CD4-positive, alpha-beta T cell treated with Interleukin-4 for 4 hours (primary cell): ENCODE data around the gene CCDC158.

Experiments
- DNase-seq: peaks from one replicate; pipeline ENCODE4 v3.0.0-alpha.2; 2020

CCDC158 gene

DNA sequence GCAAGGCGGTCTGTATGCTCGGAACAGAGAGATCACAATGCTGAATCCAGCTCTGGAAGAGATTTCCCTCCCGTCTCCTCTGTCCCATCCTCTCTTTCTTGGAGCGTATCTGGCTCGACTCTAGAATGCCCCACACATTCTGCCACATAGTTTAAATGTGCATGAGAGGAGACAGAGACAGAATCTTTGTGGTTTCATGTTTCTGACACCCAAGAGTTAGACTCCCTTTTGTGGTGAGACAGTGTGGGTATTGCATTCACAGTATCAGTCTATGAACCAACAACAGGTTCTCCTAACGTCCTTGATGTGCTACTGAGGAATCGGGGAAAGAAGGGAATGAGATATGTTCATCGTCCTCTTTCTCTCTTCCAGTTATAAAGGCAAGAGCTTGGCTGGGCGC, 144.1 kb downstream of the CCDC158 start:
- no peak for DNase-seq

DNA sequence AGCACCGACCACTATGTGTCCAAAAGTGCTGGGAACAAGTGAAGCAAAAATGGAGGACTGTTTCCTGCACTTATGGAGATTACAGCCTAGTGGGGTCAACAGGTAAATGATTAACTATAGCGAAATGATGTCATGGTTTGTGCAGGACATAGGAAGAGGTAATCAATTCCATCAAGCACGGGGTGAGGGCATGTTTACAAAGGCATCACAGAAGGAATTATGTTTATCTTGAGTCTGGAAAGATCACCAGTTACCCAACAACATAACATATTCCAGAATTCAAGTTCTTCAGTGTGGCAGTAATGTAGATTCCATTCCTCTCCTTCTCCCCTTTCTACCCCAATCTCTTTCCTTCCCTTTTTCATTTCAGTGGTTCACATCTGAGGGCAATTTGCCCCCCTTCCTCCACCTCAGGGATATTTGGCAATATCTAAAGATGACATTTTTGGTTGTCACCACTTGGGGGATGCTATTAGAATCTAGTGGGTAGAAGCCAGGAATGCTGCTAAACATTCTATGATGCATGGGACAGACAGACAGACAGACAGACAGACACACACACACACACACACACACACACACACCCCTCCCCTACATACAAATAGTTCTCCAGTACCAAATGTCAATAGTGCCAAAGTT, 145.3 kb downstream of the CCDC158 start:
- DNase-seq = no peak

DNA sequence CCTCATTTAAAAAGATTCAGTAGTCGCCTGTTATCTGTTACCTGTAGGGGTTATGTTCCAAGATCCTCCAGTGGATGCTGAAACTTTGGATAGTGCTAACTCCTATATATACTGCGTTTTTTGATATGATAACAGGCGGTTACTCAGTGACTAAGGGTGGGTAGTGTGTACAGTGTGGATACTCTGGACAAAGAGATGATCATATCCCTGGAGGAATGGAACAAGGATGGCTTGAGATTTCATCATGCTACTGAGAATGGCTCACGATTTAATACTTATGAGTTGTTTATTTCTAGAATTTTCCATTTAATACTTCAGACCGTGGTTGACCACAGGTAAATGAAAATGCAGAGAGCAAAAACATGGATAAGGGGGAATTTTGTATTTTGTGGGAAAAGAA, 147.9 kb downstream of the CCDC158 start:
- DNase-seq = no peak

DNA sequence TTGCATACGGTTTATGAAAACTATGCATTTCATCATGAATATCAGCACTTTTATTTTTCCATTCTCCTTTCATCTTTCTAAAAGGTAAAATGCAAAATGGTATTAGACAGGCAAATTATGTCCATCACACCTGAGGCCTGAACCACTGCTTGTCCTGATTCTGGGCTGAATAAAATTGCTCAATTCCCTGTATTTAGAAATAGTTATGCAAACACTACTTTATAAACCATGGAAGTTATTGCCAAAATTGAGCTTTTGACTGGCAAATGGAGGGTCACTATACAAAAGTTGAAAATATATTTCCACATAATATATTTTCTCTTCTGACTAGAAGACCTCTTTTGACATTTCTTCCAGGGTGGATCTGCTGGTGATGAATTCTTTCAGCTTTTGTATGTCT, 148.4 kb downstream of the CCDC158 start:
- no peak for DNase-seq

DNA sequence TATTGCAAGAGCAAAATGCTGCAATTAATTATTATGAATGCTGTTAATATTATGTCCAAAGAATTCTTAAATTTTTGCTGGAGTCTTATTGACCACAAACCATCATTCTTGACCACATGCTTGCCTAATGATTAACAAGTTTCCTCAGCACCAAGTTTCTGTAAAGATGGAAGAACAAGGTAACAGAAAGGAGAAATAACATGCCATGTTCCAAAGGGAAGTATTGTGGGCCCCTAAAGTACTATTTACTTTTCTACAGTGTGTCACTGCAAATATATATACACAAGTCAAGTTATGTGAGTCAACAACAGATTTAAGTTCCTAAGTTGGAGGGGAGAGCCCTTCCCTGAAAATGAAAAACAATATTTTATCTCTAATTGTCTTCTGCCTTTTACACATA, 148.9 kb downstream of the CCDC158 start:
- DNase-seq = no peak

DNA sequence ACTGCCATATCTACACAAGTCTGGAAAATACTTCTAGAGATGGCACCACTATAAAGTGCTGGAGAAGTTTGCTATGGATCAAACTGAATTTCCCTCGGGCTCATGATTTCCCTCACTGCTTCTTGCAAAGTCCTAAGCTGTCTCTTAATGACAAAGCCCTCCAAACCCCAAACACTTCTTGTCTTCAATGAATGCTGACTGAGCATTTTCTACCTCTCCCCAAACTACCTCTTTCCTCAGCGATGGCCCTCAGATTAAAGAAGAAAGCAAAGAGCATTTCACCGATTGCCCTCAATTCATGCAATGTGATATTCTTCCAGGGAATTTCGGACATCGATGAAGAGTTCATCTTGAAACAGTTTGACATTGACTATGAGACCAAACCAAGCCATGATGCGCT, 149.7 kb downstream of the CCDC158 start:
- DNase-seq = no peak

DNA sequence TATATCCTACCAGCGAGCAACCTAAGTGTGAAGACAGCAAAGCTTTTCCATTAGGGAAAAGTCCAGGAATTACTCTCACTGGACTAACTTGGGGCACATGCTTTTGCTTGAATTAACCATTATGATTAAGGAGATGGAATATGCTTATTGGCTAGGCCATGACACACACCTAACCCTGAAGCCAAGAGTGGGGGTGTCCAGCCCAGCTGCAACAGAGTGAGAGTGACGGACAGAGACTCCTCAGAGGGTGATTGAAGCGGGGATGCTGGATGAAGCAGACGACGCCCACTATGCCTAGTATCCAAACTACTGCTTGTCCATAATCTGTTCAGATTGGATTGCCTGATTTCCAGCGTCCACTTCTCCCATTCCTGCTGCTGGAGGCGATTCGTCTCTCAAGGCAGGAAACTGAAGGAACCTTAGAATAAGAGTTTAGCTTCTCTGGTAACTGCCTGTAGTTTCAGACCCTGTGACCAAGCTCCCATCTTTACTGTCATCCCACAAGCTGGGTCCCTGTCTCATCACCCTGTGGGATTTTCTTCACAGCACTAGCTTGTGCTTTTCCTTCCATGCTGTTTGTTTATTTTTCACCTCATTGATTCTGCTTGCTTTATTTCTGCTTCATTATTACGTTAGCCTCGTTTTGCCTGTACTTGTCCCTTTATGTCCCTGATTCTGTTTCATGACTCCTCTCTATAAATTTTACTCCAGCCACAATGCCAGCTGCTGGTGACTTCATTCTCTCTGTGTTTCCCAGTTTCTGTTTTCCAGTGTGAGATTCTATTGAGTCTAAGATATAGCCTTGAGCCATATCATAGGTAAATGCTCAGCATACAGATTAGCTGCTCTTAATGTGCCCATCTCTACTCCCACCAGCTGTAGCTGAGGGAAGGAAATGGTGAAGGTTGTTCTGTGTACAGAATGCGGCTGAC, 150.4 kb downstream of the CCDC158 start:
- DNase-seq = no peak

DNA sequence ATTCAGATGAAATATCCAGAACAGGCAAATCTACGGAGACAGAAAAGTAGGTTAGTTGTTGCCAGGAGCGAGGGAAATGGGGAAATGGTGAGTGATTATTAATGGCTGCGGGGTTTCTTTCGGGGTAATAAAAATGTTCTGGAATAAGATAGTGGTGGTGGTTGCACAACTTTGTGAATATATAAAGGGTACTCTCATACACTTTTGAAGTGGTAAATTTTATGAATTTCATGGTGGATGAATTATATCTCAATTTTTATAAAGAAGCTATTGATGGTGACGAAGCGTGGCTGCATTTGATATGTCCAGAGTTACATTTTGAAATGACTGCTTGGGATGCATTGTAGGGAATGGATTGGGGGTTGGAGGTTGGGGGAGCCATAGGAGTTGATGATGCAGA, 153.1 kb downstream of the CCDC158 start:
- no peak for DNase-seq

DNA sequence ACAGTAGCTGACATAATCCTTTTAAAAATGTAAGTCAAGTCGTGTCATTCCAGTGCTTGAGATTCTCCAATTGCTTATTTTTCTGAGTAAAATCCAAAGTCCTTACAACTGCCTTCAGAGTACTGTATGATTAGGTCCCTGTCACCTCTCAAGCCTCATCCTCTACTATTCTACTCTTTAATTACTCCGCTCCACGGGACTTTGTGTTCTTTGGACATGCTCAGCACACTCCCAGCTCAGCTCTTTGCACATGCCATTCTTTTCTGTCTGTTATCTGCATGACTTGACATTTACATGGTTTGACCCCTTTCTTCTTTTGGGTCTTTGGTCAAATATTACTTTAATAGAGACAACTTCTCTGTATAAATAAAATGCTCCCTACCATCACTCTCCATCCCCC, 154.3 kb downstream of the CCDC158 start:
- no peak for DNase-seq

DNA sequence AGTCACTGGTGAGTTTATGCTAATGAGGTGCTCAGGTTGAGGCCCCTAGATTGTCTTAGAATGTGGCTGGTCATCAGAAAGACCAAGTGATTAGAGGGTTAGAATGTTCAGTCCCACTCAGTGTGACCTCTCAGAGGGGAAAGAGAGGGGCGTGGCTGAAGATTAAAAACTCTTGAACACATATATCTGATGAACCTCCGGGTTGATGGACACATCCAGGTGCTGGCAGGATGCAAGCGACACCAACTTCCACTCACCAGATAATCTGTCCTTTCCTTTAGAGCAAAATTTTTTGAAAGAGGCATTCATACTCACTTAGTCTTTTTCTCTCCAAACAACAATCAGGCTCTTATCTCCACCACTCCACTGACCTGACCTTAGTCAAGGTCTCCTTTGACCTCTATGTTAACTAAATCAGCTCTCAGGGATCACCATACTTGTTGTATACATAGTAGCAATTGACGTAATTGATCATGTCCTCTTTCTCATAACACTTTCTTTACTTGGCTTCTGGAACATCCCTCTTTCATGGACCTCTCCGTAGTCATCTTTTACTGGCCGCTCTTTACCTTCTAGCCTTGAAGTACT, 155.2 kb downstream of the CCDC158 start:
- DNase-seq = no peak
